GM12878 (cell line): Measurements from ENCODE around the gene DNAJC16. TPM values are rescaled to one million over a fixed set of nuclear protein-coding genes. Genes with fewer than 3 reads are reported as not detected.

Source experiments
- ATAC-seq: fragments of 200-7000 bp; cut with Tn5 transposase; 3 replicates; pipeline ENCODE4 v1.9.1; 2020; ENCODE audit warnings: mild to moderate bottlenecking, moderate library complexity
- BruUV-seq: library from RNA; stranded (reverse); fragments of 400-500 nt; replicated peaks from 2 replicates; lab custom pipeline; 2021; lab: Mats Ljungman, UMichigan
- CTCF ChIA-PET: fragments of 300-600 bp; sonication (Branson Sonifier 250); formaldehyde crosslinking; extraction: SDS; loops from one replicate; lab custom pipeline; 2021; ENCODE audit warnings: inconsistent platforms; lab: Yijun Ruan, JAX
- POLR2A ChIA-PET: fragments of 350-600 bp; formaldehyde crosslinking; extraction: SDS; loops from one replicate; lab custom pipeline; 2021; ENCODE audit warnings: inconsistent platforms; lab: Charles Lee
- RAD21 ChIA-PET: fragments of 300-600 bp; sonication (Branson Sonifier 250); formaldehyde crosslinking; loops from one replicate; lab custom pipeline; 2023; ENCODE audit warnings: antibody characterized with exemption; ENCODE audit not compliant: unreplicated experiment; lab: Charles Lee
- SMC1A ChIA-PET: fragments of 300-600 bp; sonication (Branson Sonifier 250); formaldehyde crosslinking; loops from one replicate; lab custom pipeline; 2023; ENCODE audit not compliant: unreplicated experiment, uncharacterized antibody; lab: Charles Lee
- DNase-seq: peaks from one replicate; pipeline ENCODE4 v3.0.0-alpha.2; 2011; ENCODE audit warnings: low read depth, low spot score
- FAIRE-seq: peaks from 3 replicates; lab custom pipeline; 2011; peaks lifted over from hg19 to GRCh38; lab: Jason Lieb, UNC
- H2AFZ ChIP-seq: 2 replicates; pipeline ENCODE4 v1.6.0; 2011; ENCODE audit warnings: low read depth, low read length, control low read depth; ENCODE audit not compliant: control insufficient read depth
- H3K27ac ChIP-seq: 2 replicates; pipeline ENCODE4 v1.5.1; 2011; ENCODE audit warnings: control low read depth; ENCODE audit not compliant: control insufficient read depth, insufficient read depth
- H3K27me3 ChIP-seq, 2 experiments: replicated peaks in 1 of 2; 2 replicates each; pipeline versions ENCODE4 v1.6.0 to v1.6.1; 2011; ENCODE audit warnings: low read length in 1 of 2; ENCODE audit not compliant: control insufficient read depth in 2 of 2, insufficient read depth in 2 of 2
- H3K36me3 ChIP-seq, 2 experiments: 2 replicates each; pipeline ENCODE4 v1.5.1; 2011; ENCODE audit warnings: low read length in 1 of 2; ENCODE audit not compliant: control insufficient read depth in 2 of 2, insufficient read depth in 2 of 2
- H3K4me1 ChIP-seq: 2 replicates; pipeline ENCODE4 v1.6.1; 2011; ENCODE audit warnings: mild to moderate bottlenecking, low read length, moderate library complexity, mixed read lengths; ENCODE audit not compliant: control insufficient read depth, insufficient read depth
- H3K4me2 ChIP-seq: 2 replicates; pipeline ENCODE4 v1.6.0; 2011; ENCODE audit warnings: control low read depth; ENCODE audit not compliant: control insufficient read depth, insufficient read depth
- H3K4me3 ChIP-seq: fragments of 200-600 bp; sonication (generic); 2 replicates; pipeline ENCODE4 v1.5.1; 2016
- H3K79me2 ChIP-seq: 2 replicates; pipeline ENCODE4 v1.6.0; 2011; ENCODE audit warnings: low read length; ENCODE audit not compliant: control insufficient read depth, insufficient read depth
- H3K9ac ChIP-seq: 2 replicates; pipeline ENCODE4 v1.8.0; 2011; ENCODE audit warnings: low read length, control low read depth, mixed read lengths; ENCODE audit not compliant: control insufficient read depth, insufficient read depth
- H3K9me3 ChIP-seq: replicated peaks from 3 replicates; pipeline ENCODE4 v1.5.1; 2011; ENCODE audit warnings: mild to moderate bottlenecking, low read length; ENCODE audit not compliant: control insufficient read depth, insufficient read depth
- H4K20me1 ChIP-seq: 2 replicates; pipeline ENCODE4 v1.6.0; 2011; ENCODE audit not compliant: control insufficient read depth, insufficient read depth
- ATF7 ChIP-seq: fragments of 450-650 bp; IDR thresholded peaks from 2 replicates; pipeline ENCODE4 v1.6.1; 2016; ENCODE audit warnings: low read depth, mild to moderate bottlenecking
- CHD4 ChIP-seq: fragments of 200-600 bp; sonication (generic); IDR thresholded peaks from 2 replicates; pipeline ENCODE4 v1.6.1; 2016; ENCODE audit warnings: mild to moderate bottlenecking
- CREB1 ChIP-seq: IDR thresholded peaks from 2 replicates; pipeline ENCODE4 v1.6.1; 2012; ENCODE audit warnings: low read depth, mild to moderate bottlenecking, inconsistent platforms
- EGR1 ChIP-seq, 2 experiments: IDR thresholded peaks; 1 replicate in 1 of 2; 2 replicates in 1 of 2; pipeline ENCODE4 v1.6.1; 2011 to 2012; ENCODE audit warnings: low read depth in 2 of 2, low read length in 2 of 2, borderline replicate concordance in 1 of 2, mild to moderate bottlenecking in 1 of 2, moderate library complexity in 1 of 2
- ETV6 ChIP-seq, 2 experiments: fragments of 450-650 bp in 1 of 2; IDR thresholded peaks in 1 of 2; conservative IDR thresholded peaks in 1 of 2; 2 replicates each; pipeline ENCODE4 v1.6.1; 2014; ENCODE audit warnings: antibody characterized with exemption in 1 of 2, borderline replicate concordance in 1 of 2, low read depth in 1 of 2, mild to moderate bottlenecking in 1 of 2, moderate library complexity in 1 of 2
- EZH2 ChIP-seq: IDR thresholded peaks from 2 replicates; pipeline ENCODE4 v1.6.1; 2012; ENCODE audit warnings: low read depth, mild to moderate bottlenecking, control low read depth, inconsistent platforms, low read length, borderline replicate concordance; ENCODE audit not compliant: control insufficient read depth
- IKZF1 ChIP-seq: fragments of 450-650 bp; conservative IDR thresholded peaks from 2 replicates; pipeline ENCODE4 v1.6.1; 2017; ENCODE audit warnings: antibody characterized with exemption, mild to moderate bottlenecking
- KLF5 ChIP-seq: fragments of 450-650 bp; IDR thresholded peaks from 2 replicates; pipeline ENCODE4 v1.6.1; 2014; ENCODE audit warnings: mild to moderate bottlenecking; ENCODE audit not compliant: partially characterized antibody
- NBN ChIP-seq: fragments of 450-650 bp; IDR thresholded peaks from 2 replicates; pipeline ENCODE4 v1.6.1; 2016
- NFXL1 ChIP-seq: fragments of 450-650 bp; IDR thresholded peaks from 2 replicates; pipeline ENCODE4 v1.6.1; 2017; ENCODE audit warnings: antibody characterized with exemption, mild to moderate bottlenecking, borderline replicate concordance
- NKRF ChIP-seq: fragments of 450-650 bp; conservative IDR thresholded peaks from 2 replicates; pipeline ENCODE4 v1.6.1; 2017; ENCODE audit warnings: mild to moderate bottlenecking, moderate library complexity
- NR2F1 ChIP-seq: fragments of 450-650 bp; conservative IDR thresholded peaks from 2 replicates; pipeline ENCODE4 v1.6.1; 2017; ENCODE audit warnings: mild to moderate bottlenecking
- POLR2AphosphoS5 ChIP-seq: IDR thresholded peaks from 2 replicates; pipeline ENCODE4 v1.6.1; 2011; ENCODE audit warnings: mild to moderate bottlenecking, low read length, inconsistent platforms
- RELA ChIP-seq: fragments of 450-650 bp; IDR thresholded peaks from 2 replicates; pipeline ENCODE4 v1.8.0; 2014; ENCODE audit warnings: borderline replicate concordance; ENCODE audit not compliant: partially characterized antibody
- RELB ChIP-seq: fragments of 450-650 bp; IDR thresholded peaks from 2 replicates; pipeline ENCODE4 v1.6.1; 2017; ENCODE audit warnings: low read depth, mild to moderate bottlenecking, moderate library complexity
- RFX5 ChIP-seq: IDR thresholded peaks from 2 replicates; pipeline ENCODE4 v1.6.1; 2011; ENCODE audit warnings: low read depth, low read length, improper control_type of control experiment
- TBL1XR1 ChIP-seq: IDR thresholded peaks from 2 replicates; pipeline ENCODE4 v1.6.1; 2012; ENCODE audit warnings: low read depth, low read length, improper control_type of control experiment
- WRNIP1 ChIP-seq: IDR thresholded peaks from 2 replicates; pipeline ENCODE4 v1.6.1; 2011; ENCODE audit warnings: low read depth, low read length, improper control_type of control experiment, borderline replicate concordance
- YY1 ChIP-seq: IDR thresholded peaks from 2 replicates; pipeline ENCODE4 v1.6.1; 2011; ENCODE audit warnings: low read depth, mild to moderate bottlenecking, low read length
- ZNF24 ChIP-seq: fragments of 450-650 bp; IDR thresholded peaks from 2 replicates; pipeline ENCODE4 v1.6.1; 2017; ENCODE audit warnings: antibody characterized with exemption, mild to moderate bottlenecking
- ZNF274 ChIP-seq: IDR thresholded peaks from one replicate; pipeline ENCODE4 v1.8.0; 2011; ENCODE audit not compliant: insufficient read length, insufficient read depth
- WGBS: methylation state at CpG from one replicate; pipeline ENCODE4 v1.1.6; 2016; ENCODE audit warnings: low lambda C conversion rate; ENCODE audit not compliant: insufficient replicate concordance, insufficient coverage; ENCODE audit errors: missing lambda C conversion rate; 5-methylcytosine and 5-hydroxymethylcytosine counted together
- in situ Hi-C: fragments of 300-500 bp; cut with MboI; formaldehyde crosslinking; loops from 9 replicates; pipeline ENCODE4 v1.14.3; 2018; ENCODE audit warnings: mixed read lengths
- intact Hi-C: fragments of 100-400 bp; cut with micrococcal nuclease; formaldehyde crosslinking; loops from one replicate; pipeline ENCODE4 v1.14.2; 2022; ENCODE audit not compliant: unreplicated experiment
- polyA plus RNA-seq, 11 experiments: library from polyadenylated mRNA; depleted of rRNA in 4 of 11; unstranded in 6 of 11; stranded (reverse) in 5 of 11; fragments of >200 nt; fragmentation: Nextera tagmentation in 4 of 11; fragmentation: Illumina TruSeq in 1 of 11; extraction: Ambion mirVana in 4 of 11; extraction: Trizol in 1 of 11; gene quantifications; 1 replicate in 1 of 11; 2 replicates in 10 of 11; pipeline versions ENCODE4 v1.2.1 to v1.2.3, GENCODE V29; 2011 to 2016; ENCODE audit warnings: inconsistent platforms in 2 of 11, missing spikeins in 2 of 11, low read depth in 1 of 11
- total RNA-seq, 4 experiments: library from RNA; depleted of rRNA in 3 of 4; stranded (reverse); fragments of >200 nt in 3 of 4; fragmentation: Illumina TruSeq in 1 of 4; extraction: Trizol in 1 of 4; gene quantifications; 2 replicates each; pipeline versions ENCODE4 v1.2.1 to v1.2.3, GENCODE V29; 2013 to 2021

Gene DNAJC16
- total and polyA plus RNA-seq, 10 of the 15 experiments (the other 5 are each of a cell fraction or from before 2014, with no cell fraction given) = 2.4 to 12.7 (median 7.8) TPM

- ChIA-PET CTCF (interaction anchor here (1.2 to 1.8 kb wide), 5 partner anchors 9 to 219 kb away, joined by 3 to 10 read pairs (median 3); no protein-coding TSS in a partner anchor), RAD21 (interaction anchor here (0.8 to 1.7 kb wide), 6 partner anchors 9 to 116 kb away, joined by 3 to 9 read pairs (median 6); partner anchors contain the start of gene DNAJC16), SMC1A (interaction anchor here (0.8 to 2.0 kb wide), 12 partner anchors 9 to 123 kb away, joined by 3 to 20 read pairs (median 4); no protein-coding TSS in a partner anchor), POLR2A (interaction anchor here (0.5 to 2.2 kb wide), 18 partner anchors 9 to 730 kb away, joined by 3 to 10 read pairs (median 4); partner anchors contain the start of genes AGMAT and DNAJC16)
- H3K4me2 ChIP-seq = peak overlapping the region; percentile 91
- intact Hi-C loops (loop anchor here (5.0 kb wide), 1 partner anchor 79 kb away; no protein-coding TSS in a partner anchor), in situ Hi-C loops (no loop called here)
- no peaks in the 10 kb centered on the region for H4K20me1 ChIP-seq
- peak overlapping the region; percentile 90 for H3K4me3 ChIP-seq
- FAIRE-seq = no peak
- H3K9ac ChIP-seq = peak overlapping the region; percentile 96
- peaks cover 14% of the 10 kb centered on the region for H3K4me1 ChIP-seq
- peak; percentile 49 for DNase-seq
- H3K79me2 ChIP-seq = peaks cover 56% of the 10 kb centered on the region
- H3K9me3 ChIP-seq = no peaks in the 10 kb centered on the region
- H2AFZ ChIP-seq = peak overlapping the region; percentile 72
- H3K36me3 ChIP-seq = no peaks in the 10 kb centered on the region
- H3K27me3 ChIP-seq = no peaks in the 10 kb centered on the region
- BruUV-seq = no TSS peak
- 1% methylated on average over 8 of the region's 8 CpGs for WGBS
- ATAC-seq = peak; percentile 55
- H3K27ac ChIP-seq = peak overlapping the region; percentile 92
- no peak for TF ChIP-seq ZNF24
- no peak for TF ChIP-seq WRNIP1
- TF ChIP-seq RELB = no peak
- TF ChIP-seq NFXL1 = no peak
- no peak for TF ChIP-seq RFX5
- no peak for TF ChIP-seq NBN
- TF ChIP-seq NKRF = no peak
- no peak for TF ChIP-seq CHD4
- no peak for TF ChIP-seq EGR1 (IDR thresholded peaks at IDR 0.05; ENCODE audit: borderline replicate concordance in 1 of 2, low read depth in 2 of 2, low read length in 2 of 2)
- TF ChIP-seq ETV6 (conservative IDR thresholded peaks at IDR 0.05 in 1 of 2, IDR thresholded peaks at IDR 0.05 in 1 of 2; ENCODE audit: borderline replicate concordance in 1 of 2, low read depth in 1 of 2) = no peak
- no peak for TF ChIP-seq TBL1XR1
- no peak for TF ChIP-seq IKZF1
- peak; percentile 60; the same call in 1 of the 2 replicates for TF ChIP-seq NR2F1
- TF ChIP-seq EZH2 = no peak
- no peak for TF ChIP-seq ZNF274
- peak; percentile 21; the same call in 1 of the 2 replicates for TF ChIP-seq CREB1
- TF ChIP-seq KLF5 = no peak
- TF ChIP-seq POLR2AphosphoS5 = 0 out of 2 replicates have a peak, but pooled peaks have one; percentile 38
- TF ChIP-seq YY1 = 0 out of 2 replicates have a peak, but pooled peaks have one; percentile 8
- TF ChIP-seq ATF7 = 0 out of 2 replicates have a peak, but pooled peaks have one; percentile 35
- TF ChIP-seq RELA = no peak
Measured at GRCh38 chr1:15618077-15618654, 91.5 kb downstream of the DNAJC16 start.
